Nephron (organoid): ENCODE results near the gene MAP7.
A peak's percentile ranks its signal among the peaks of the same experiment; 100 is the strongest.

ENCODE experiments used
- H3K27ac Mint-ChIP-seq, 3 experiments: 2 replicates each; pipeline ENCODE4 v1.8.0; 2020; ENCODE audit warnings: mixed read lengths in 3 of 3, mild to moderate bottlenecking in 2 of 3, moderate library complexity in 1 of 3
- H3K27me3 Mint-ChIP-seq: 2 replicates; pipeline ENCODE4 v1.8.0; 2021; ENCODE audit warnings: low read depth, mild to moderate bottlenecking, moderate library complexity, mixed read lengths
- H3K36me3 Mint-ChIP-seq: 2 replicates; pipeline ENCODE4 v1.8.0; 2020; ENCODE audit warnings: low read depth, mixed read lengths
- H3K4me1 Mint-ChIP-seq: 2 replicates; pipeline ENCODE4 v1.8.0; 2020; ENCODE audit warnings: mixed read lengths
- H3K4me3 Mint-ChIP-seq, 3 experiments: 2 replicates each; pipeline ENCODE4 v1.8.0; 2020; ENCODE audit warnings: mild to moderate bottlenecking in 3 of 3, mixed read lengths in 3 of 3, moderate library complexity in 2 of 3
- H3K9me3 Mint-ChIP-seq: 2 replicates; pipeline ENCODE4 v1.8.0; 2020; ENCODE audit warnings: mixed read lengths
- CTCF ChIP-seq, 3 experiments: fragments of 200-600 bp; sonication (generic); IDR thresholded peaks; one replicate each; pipeline ENCODE4 v1.5.0; 2021; ENCODE audit warnings: antibody characterized with exemption in 3 of 3; ENCODE audit not compliant: unreplicated experiment in 3 of 3

MAP7 gene

GRCh38 chr6:136539967-136540652 lies 10.1 kb downstream of the MAP7 start:
- H3K4me1 Mint-ChIP-seq = peaks cover 5% of the 10 kb centered on the region

GRCh38 chr6:136538836-136539235 lies 11.4 kb downstream of the MAP7 start:
- Mint-ChIP-seq H3K4me1 (peaks cover 5% of the 10 kb centered on the region), H3K27me3 (no peaks in the 10 kb centered on the region), H3K9me3 (peaks cover 2% of the 10 kb centered on the region), H3K36me3 (no peaks in the 10 kb centered on the region), H3K27ac (no peak overlapping the region), H3K4me3 (no peak overlapping the region)
- no peak for TF ChIP-seq CTCF (IDR thresholded peaks at IDR 0.05; ENCODE audit: unreplicated experiment in 3 of 3)

More at GRCh38 chr6:136539967-136540652, 10.1 kb downstream of the MAP7 start:
- TF ChIP-seq CTCF (IDR thresholded peaks at IDR 0.05; ENCODE audit: unreplicated experiment in 3 of 3) = no peak
- Mint-ChIP-seq H3K4me3 (no peak overlapping the region), H3K36me3 (no peaks in the 10 kb centered on the region), H3K9me3 (peaks cover 2% of the 10 kb centered on the region), H3K27ac (peak overlapping the region in 1 of 3 experiments; percentile 49), H3K27me3 (peaks cover 13% of the 10 kb centered on the region)

- Mint-ChIP-seq H3K9me3 (peaks cover 2% of the 10 kb centered on the region), H3K27me3 (peaks cover 10% of the 10 kb centered on the region), H3K4me1 (peaks cover 5% of the 10 kb centered on the region), H3K27ac (no peak overlapping the region), H3K4me3 (no peak overlapping the region), H3K36me3 (no peaks in the 10 kb centered on the region)
- no peak for TF ChIP-seq CTCF (IDR thresholded peaks at IDR 0.05; ENCODE audit: unreplicated experiment in 3 of 3)
These were observed 14.2 kb downstream of the MAP7 start for GRCh38 chr6:136535880-136536650.

GRCh38 chr6:136535017-136535765 lies 15.0 kb downstream of the MAP7 start:
- Mint-ChIP-seq H3K27ac (no peak overlapping the region), H3K36me3 (no peaks in the 10 kb centered on the region), H3K27me3 (peaks cover 10% of the 10 kb centered on the region), H3K9me3 (peaks cover 2% of the 10 kb centered on the region), H3K4me1 (peaks cover 5% of the 10 kb centered on the region), H3K4me3 (no peak overlapping the region)
- TF ChIP-seq CTCF (IDR thresholded peaks at IDR 0.05; ENCODE audit: unreplicated experiment in 3 of 3) = no peak

GRCh38 chr6:136534268-136534667 lies 16.0 kb downstream of the MAP7 start:
- Mint-ChIP-seq H3K4me3 (no peak overlapping the region), H3K36me3 (no peaks in the 10 kb centered on the region), H3K27me3 (peaks cover 14% of the 10 kb centered on the region), H3K9me3 (peaks cover 2% of the 10 kb centered on the region), H3K4me1 (no peaks in the 10 kb centered on the region), H3K27ac (no peak overlapping the region)
- TF ChIP-seq CTCF (IDR thresholded peaks at IDR 0.05; ENCODE audit: unreplicated experiment in 3 of 3) = no peak
